ENCODE data around the gene DHDH.

Gene DHDH

DNA sequence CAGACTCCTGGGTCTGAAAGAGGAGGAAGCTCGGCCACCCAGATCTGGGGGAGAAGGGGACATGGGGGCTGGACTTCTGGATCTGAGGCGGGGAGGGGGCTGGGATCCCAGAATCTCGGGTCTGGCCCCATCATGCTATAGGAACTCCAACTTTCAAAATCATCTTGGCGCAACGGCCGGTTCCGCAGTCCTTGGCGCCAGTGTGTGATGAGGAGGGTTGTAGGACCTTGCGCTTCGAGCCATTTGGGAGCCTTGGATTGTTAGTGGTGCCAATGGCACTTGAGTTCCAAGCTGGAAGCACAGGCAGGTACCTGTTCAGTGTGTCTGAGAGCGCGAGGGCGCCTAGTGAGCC, 60.5 kb downstream of the DHDH start:
- peak overlapping the region; percentile 93 for H3K4me3 ChIP-seq (ENCODE audit: low read depth, low read length)
- in situ Hi-C loops (cut with HindIII; ENCODE audit: low sequenced_read_pairs), result no loop called here
- TF ChIP-seq, protein P1, sequence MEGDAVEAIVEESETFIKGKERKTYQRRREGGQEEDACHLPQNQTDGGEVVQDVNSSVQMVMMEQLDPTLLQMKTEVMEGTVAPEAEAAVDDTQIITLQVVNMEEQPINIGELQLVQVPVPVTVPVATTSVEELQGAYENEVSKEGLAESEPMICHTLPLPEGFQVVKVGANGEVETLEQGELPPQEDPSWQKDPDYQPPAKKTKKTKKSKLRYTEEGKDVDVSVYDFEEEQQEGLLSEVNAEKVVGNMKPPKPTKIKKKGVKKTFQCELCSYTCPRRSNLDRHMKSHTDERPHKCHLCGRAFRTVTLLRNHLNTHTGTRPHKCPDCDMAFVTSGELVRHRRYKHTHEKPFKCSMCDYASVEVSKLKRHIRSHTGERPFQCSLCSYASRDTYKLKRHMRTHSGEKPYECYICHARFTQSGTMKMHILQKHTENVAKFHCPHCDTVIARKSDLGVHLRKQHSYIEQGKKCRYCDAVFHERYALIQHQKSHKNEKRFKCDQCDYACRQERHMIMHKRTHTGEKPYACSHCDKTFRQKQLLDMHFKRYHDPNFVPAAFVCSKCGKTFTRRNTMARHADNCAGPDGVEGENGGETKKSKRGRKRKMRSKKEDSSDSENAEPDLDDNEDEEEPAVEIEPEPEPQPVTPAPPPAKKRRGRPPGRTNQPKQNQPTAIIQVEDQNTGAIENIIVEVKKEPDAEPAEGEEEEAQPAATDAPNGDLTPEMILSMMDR (IDR thresholded peaks at IDR 0.05; ENCODE audit: low read depth, low read length, missing control alignments), result no peak
- no peak for DNase-seq (ENCODE audit: low read depth)
